HepG2 (cell line): ENCODE measurements around the gene TEX29. TPM values are rescaled to one million over a fixed set of nuclear protein-coding genes. Genes with fewer than 3 reads are reported as not detected.

ENCODE experiments used
- ATAC-seq: fragments of 200-7000 bp; cut with Tn5 transposase; 3 replicates; pipeline ENCODE4 v1.9.1; 2020; ENCODE audit warnings: mild to moderate bottlenecking, moderate library complexity
- BruUV-seq: library from RNA; stranded (reverse); fragments of 400-500 nt; replicated peaks from 2 replicates; lab custom pipeline; 2021; lab: Mats Ljungman, UMichigan
- CTCF ChIA-PET: fragments of 300-600 bp; formaldehyde crosslinking; extraction: SDS; loops from one replicate; lab custom pipeline; 2021; ENCODE audit warnings: low total read pairs, inconsistent platforms, low intra/inter-chr PET ratio; lab: Yijun Ruan, JAX
- POLR2A ChIA-PET: fragments of 350-600 bp; sonication (Branson Sonifier 250); formaldehyde crosslinking; loops from one replicate; lab custom pipeline; 2020; ENCODE audit warnings: antibody characterized with exemption, inconsistent platforms; lab: Yijun Ruan, JAX
- DNase-seq: peaks from one replicate; pipeline ENCODE4 v3.0.0-alpha.2; 2015; ENCODE audit warnings: low spot score
- FAIRE-seq: peaks from 3 replicates; lab custom pipeline; 2011; peaks lifted over from hg19 to GRCh38; lab: Jason Lieb, UNC
- H2AFZ ChIP-seq: one replicate; pipeline ENCODE4 v1.6.1; 2011; ENCODE audit warnings: low read length, inconsistent platforms
- H3K27ac ChIP-seq: fragments of 300-600 bp; 3 replicates; pipeline ENCODE4 v1.8.0; 2011; ENCODE audit warnings: mixed run types, mild to moderate bottlenecking, mixed read lengths, low read length, inconsistent platforms; ENCODE audit not compliant: insufficient read depth; ENCODE audit errors: extremely low read length
- H3K27me3 ChIP-seq, 2 experiments: fragments of 200-600 bp in 1 of 2; 2 replicates in 1 of 2; 3 replicates in 1 of 2; pipeline versions ENCODE4 v1.6.0 to v1.8.0; 2011; ENCODE audit warnings: low read length in 2 of 2, mild to moderate bottlenecking in 2 of 2, moderate library complexity in 2 of 2, inconsistent platforms in 1 of 2; ENCODE audit not compliant: insufficient read depth in 2 of 2, control insufficient read depth in 1 of 2
- H3K36me3 ChIP-seq, 2 experiments: fragments of 200-600 bp in 1 of 2; replicated peaks in 1 of 2; 2 replicates in 1 of 2; 3 replicates in 1 of 2; pipeline versions ENCODE4 v1.5.1 to v1.8.0; 2011; ENCODE audit warnings: low read length in 2 of 2, inconsistent platforms in 1 of 2; ENCODE audit not compliant: insufficient read depth in 2 of 2, control insufficient read depth in 1 of 2
- H3K4me1 ChIP-seq: 2 replicates; pipeline ENCODE4 v1.5.1; 2012; ENCODE audit warnings: low read length, inconsistent platforms; ENCODE audit not compliant: insufficient read depth
- H3K4me2 ChIP-seq: 2 replicates; pipeline ENCODE4 v1.6.0; 2011; ENCODE audit warnings: low read depth, low read length, inconsistent platforms
- H3K4me3 ChIP-seq, 3 experiments: fragments of 200-600 bp in 1 of 3; sonication (generic), shearing (Covaris generic) in 1 of 3; replicated peaks in 1 of 3; 2 replicates each; pipeline ENCODE4 v1.5.1; 2011 to 2016; ENCODE audit warnings: low read length in 3 of 3, inconsistent platforms in 2 of 3, low read depth in 2 of 3, mild to moderate bottlenecking in 2 of 3, control low read depth in 1 of 3, mixed read lengths in 1 of 3; ENCODE audit not compliant: insufficient read depth in 1 of 3
- H3K79me2 ChIP-seq: one replicate; pipeline ENCODE4 v1.6.1; 2011; ENCODE audit warnings: low read length, inconsistent platforms; ENCODE audit not compliant: insufficient read depth
- H3K9ac ChIP-seq: 2 replicates; pipeline ENCODE4 v1.6.0; 2011; ENCODE audit warnings: mild to moderate bottlenecking, low read depth, low read length, inconsistent platforms; ENCODE audit not compliant: insufficient read depth
- H3K9me3 ChIP-seq: 2 replicates; pipeline ENCODE4 v1.5.1; 2012; ENCODE audit warnings: mild to moderate bottlenecking, low read length
- H4K20me1 ChIP-seq: 2 replicates; pipeline ENCODE4 v1.6.0; 2011; ENCODE audit warnings: inconsistent platforms, mild to moderate bottlenecking, low read length, moderate library complexity; ENCODE audit not compliant: insufficient read depth
- CBX1 ChIP-seq: IDR thresholded peaks from one replicate; pipeline ENCODE4 v1.6.1; 2016; ENCODE audit warnings: antibody characterized with exemption, low read depth
- TCF12 ChIP-seq, 2 experiments: fragments of 450-650 bp in 1 of 2; sonication (generic) in 1 of 2; formaldehyde crosslinking in 1 of 2; IDR thresholded peaks; 2 replicates each; pipeline versions ENCODE4 v1.6.1 to v1.8.0; 2017 to 2022; ENCODE audit warnings: antibody characterized with exemption in 1 of 2, mild to moderate bottlenecking in 1 of 2, missing genetic modification reagents in 1 of 2, moderate library complexity in 1 of 2
- ZBTB7B ChIP-seq: sonication (generic); formaldehyde crosslinking; IDR thresholded peaks from 2 replicates; pipeline ENCODE4 v1.4.0; 2020; ENCODE audit warnings: missing genetic modification reagents
- ZFY ChIP-seq: sonication (generic); formaldehyde crosslinking; IDR thresholded peaks from 2 replicates; pipeline ENCODE4 v1.4.0; 2020; ENCODE audit warnings: missing genetic modification reagents
- ZFYVE20 ChIP-seq: sonication (generic); formaldehyde crosslinking; IDR thresholded peaks from 2 replicates; pipeline ENCODE4 v1.8.0; 2023; ENCODE audit warnings: low read depth, mild to moderate bottlenecking, moderate library complexity, missing genetic modification reagents, borderline replicate concordance
- ZNF138 ChIP-seq: sonication (generic); formaldehyde crosslinking; IDR thresholded peaks from 2 replicates; pipeline ENCODE4 v1.5.0; 2020; ENCODE audit warnings: mild to moderate bottlenecking, low read depth, missing genetic modification reagents
- ZNF224 ChIP-seq: sonication (generic); formaldehyde crosslinking; IDR thresholded peaks from 2 replicates; pipeline ENCODE4 v1.5.0; 2020; ENCODE audit warnings: mild to moderate bottlenecking, missing genetic modification reagents
- ZNF382 ChIP-seq: sonication (generic); formaldehyde crosslinking; IDR thresholded peaks from 2 replicates; pipeline ENCODE4 v1.5.0; 2020; ENCODE audit warnings: missing genetic modification reagents, mild to moderate bottlenecking, borderline replicate concordance
- ZNF768 ChIP-seq: sonication (generic); formaldehyde crosslinking; IDR thresholded peaks from 2 replicates; pipeline ENCODE4 v1.4.0; 2020; ENCODE audit warnings: missing genetic modification reagents
- WGBS: methylation state at CpG from one replicate; pipeline ENCODE4 v1.1.6; 2017; ENCODE audit warnings: low lambda C conversion rate; 5-methylcytosine and 5-hydroxymethylcytosine counted together
- in situ Hi-C: cut with HindIII; loops from 2 replicates; pipeline ENCODE4 v1.10.0; 2017; ENCODE audit warnings: low pct_unique_long_range_greater_than_20kb; ENCODE audit not compliant: extremely low pct_ligation_motif_present
- intact Hi-C: fragments of 100-400 bp; cut with micrococcal nuclease; formaldehyde crosslinking; loops from one replicate; pipeline ENCODE4 v1.10.0; 2022; ENCODE audit not compliant: unreplicated experiment
- polyA plus RNA-seq, 8 experiments: library from polyadenylated mRNA; depleted of rRNA in 3 of 8; stranded (reverse) in 7 of 8; unstranded in 1 of 8; fragments of >200 nt; fragmentation: Illumina TruSeq in 4 of 8; extraction: Trizol in 4 of 8; gene quantifications; 2 replicates each; pipeline versions ENCODE4 v1.2.1 to v1.2.3, GENCODE V29; 2011 to 2016; ENCODE audit warnings: low read depth in 4 of 8, missing spikeins in 1 of 8, mixed read lengths in 1 of 8; ENCODE audit not compliant: insufficient read depth in 1 of 8
- total RNA-seq, 5 experiments: library from RNA; depleted of rRNA; stranded (reverse); fragments of >200 nt; fragmentation: Illumina TruSeq; extraction: Trizol; gene quantifications; 2 replicates each; pipeline ENCODE4 v1.2.3, GENCODE V29; 2016; ENCODE audit warnings: low read depth in 1 of 5
- TF ChIP-seq, protein P1 (sequence below): sonication (generic); formaldehyde crosslinking; IDR thresholded peaks from 2 replicates; pipeline ENCODE4 v1.9.0; 2022; ENCODE audit warnings: missing genetic modification reagents, mild to moderate bottlenecking, borderline replicate concordance
- TF ChIP-seq, protein P2 (sequence below): sonication (generic); formaldehyde crosslinking; conservative IDR thresholded peaks from 2 replicates; pipeline ENCODE4 v1.4.0; 2020; ENCODE audit warnings: missing genetic modification reagents
- TF ChIP-seq, protein P3 (sequence below): sonication (generic); formaldehyde crosslinking; IDR thresholded peaks from 2 replicates; pipeline ENCODE4 v1.4.0; 2020; ENCODE audit warnings: mild to moderate bottlenecking, missing genetic modification reagents

The TEX29 gene
- total and polyA plus RNA-seq, 2 of the 13 experiments (the other 11 are each of a cell fraction or from before 2014, with no cell fraction given), result 0.12 to 0.22 TPM

DNA sequence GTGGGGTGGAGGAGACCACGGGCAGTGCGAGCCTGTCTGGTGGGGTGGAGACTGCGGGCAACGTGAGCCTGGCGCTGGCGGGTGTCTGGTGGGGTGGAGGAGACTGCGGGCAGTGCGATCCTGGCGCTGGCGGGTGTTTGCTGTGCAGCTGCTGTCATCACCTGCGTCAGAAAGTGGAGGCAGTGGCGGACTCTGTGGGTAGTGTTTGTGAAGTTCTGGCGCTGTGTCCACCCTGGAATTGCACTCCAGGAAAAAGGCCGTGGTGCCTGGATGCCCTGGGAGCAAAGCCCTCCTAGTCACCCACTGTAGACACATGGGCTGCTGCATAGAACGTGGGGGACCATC lies 6.2 kb downstream of the TEX29 start:
- intact Hi-C loops (no loop called here), in situ Hi-C loops (no loop called here)
- no peak overlapping the region for H3K9ac ChIP-seq
- ChIA-PET POLR2A (no interaction called here), CTCF (no interaction called here)
- TF ChIP-seq ZNF768 (CRISPR knock-in tag), result no peak
- TF ChIP-seq CBX1, result no peak
- TF ChIP-seq, protein P1, sequence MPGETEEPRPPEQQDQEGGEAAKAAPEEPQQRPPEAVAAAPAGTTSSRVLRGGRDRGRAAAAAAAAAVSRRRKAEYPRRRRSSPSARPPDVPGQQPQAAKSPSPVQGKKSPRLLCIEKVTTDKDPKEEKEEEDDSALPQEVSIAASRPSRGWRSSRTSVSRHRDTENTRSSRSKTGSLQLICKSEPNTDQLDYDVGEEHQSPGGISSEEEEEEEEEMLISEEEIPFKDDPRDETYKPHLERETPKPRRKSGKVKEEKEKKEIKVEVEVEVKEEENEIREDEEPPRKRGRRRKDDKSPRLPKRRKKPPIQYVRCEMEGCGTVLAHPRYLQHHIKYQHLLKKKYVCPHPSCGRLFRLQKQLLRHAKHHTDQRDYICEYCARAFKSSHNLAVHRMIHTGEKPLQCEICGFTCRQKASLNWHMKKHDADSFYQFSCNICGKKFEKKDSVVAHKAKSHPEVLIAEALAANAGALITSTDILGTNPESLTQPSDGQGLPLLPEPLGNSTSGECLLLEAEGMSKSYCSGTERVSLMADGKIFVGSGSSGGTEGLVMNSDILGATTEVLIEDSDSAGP (CRISPR knock-in tag), result no peak
- no peak for TF ChIP-seq TCF12 (IDR thresholded peaks at IDR 0.05)
- no peak for TF ChIP-seq TCF12 (CRISPR knock-in tag; IDR thresholded peaks at IDR 0.05)
- no peak for TF ChIP-seq ZFY (CRISPR knock-in tag)
- TF ChIP-seq ZFYVE20, result no peak
- TF ChIP-seq, protein P2, sequence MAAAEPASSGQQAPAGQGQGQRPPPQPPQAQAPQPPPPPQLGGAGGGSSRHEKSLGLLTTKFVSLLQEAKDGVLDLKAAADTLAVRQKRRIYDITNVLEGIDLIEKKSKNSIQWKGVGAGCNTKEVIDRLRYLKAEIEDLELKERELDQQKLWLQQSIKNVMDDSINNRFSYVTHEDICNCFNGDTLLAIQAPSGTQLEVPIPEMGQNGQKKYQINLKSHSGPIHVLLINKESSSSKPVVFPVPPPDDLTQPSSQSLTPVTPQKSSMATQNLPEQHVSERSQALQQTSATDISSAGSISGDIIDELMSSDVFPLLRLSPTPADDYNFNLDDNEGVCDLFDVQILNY (CRISPR knock-in tag), result no peak
- TF ChIP-seq, protein P3, sequence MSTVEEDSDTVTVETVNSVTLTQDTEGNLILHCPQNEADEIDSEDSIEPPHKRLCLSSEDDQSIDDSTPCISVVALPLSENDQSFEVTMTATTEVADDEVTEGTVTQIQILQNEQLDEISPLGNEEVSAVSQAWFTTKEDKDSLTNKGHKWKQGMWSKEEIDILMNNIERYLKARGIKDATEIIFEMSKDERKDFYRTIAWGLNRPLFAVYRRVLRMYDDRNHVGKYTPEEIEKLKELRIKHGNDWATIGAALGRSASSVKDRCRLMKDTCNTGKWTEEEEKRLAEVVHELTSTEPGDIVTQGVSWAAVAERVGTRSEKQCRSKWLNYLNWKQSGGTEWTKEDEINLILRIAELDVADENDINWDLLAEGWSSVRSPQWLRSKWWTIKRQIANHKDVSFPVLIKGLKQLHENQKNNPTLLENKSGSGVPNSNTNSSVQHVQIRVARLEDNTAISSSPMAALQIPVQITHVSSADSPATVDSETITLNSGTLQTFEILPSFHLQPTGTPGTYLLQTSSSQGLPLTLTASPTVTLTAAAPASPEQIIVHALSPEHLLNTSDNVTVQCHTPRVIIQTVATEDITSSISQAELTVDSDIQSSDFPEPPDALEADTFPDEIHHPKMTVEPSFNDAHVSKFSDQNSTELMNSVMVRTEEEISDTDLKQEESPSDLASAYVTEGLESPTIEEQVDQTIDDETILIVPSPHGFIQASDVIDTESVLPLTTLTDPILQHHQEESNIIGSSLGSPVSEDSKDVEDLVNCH (CRISPR knock-in tag), result no peak
- TF ChIP-seq ZNF224 (CRISPR knock-in tag), result no peak
- no peak for TF ChIP-seq ZNF382 (CRISPR knock-in tag)
- no peak for TF ChIP-seq ZBTB7B (CRISPR knock-in tag)
- no peak for TF ChIP-seq ZNF138 (CRISPR knock-in tag)
- no peaks in the 10 kb centered on the region for H3K4me1 ChIP-seq
- FAIRE-seq (no peak), ATAC-seq (no peak), DNase-seq (no peak)
- no peaks in the 10 kb centered on the region for H4K20me1 ChIP-seq
- no peak overlapping the region for H2AFZ ChIP-seq
- no peak overlapping the region for H3K4me2 ChIP-seq
- no peak overlapping the region for H3K4me3 ChIP-seq
- no peaks in the 10 kb centered on the region for H3K36me3 ChIP-seq
- H3K9me3 ChIP-seq, result no peaks in the 10 kb centered on the region
- no peak overlapping the region for H3K27ac ChIP-seq
- peaks cover 5 to 27% of the 10 kb centered on the region in 2 experiments; a peak in 3 of 5 replicates for H3K27me3 ChIP-seq
- no TSS peak for BruUV-seq
- no peaks in the 10 kb centered on the region for H3K79me2 ChIP-seq
- no CpG with 5 or more reads among the region's 15 CpGs for WGBS
